ENCODE results near the gene MAPK8IP1.

Gene MAPK8IP1

DNA sequence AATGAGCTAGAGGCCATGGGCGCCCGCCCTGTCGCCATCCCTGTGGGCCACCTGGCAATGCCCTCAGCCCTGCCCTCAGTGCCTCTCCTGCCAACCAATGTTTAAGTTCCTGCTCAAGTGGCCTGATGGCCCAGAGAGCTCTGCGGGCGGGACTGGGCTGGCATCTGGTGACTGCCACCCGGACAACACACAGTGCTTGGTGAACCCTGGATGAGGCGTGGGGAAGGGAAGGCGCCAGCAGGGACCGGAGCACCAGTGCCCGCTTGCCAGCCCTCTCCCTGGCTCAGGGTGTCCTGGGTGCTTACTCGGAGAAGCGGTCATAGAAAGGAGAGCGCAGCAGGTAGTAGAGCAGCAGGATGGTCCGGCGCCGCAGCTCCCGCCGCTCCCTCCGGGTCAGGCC lies 28.1 kb downstream of the MAPK8IP1 start:
- DNase-seq = no peak

DNA sequence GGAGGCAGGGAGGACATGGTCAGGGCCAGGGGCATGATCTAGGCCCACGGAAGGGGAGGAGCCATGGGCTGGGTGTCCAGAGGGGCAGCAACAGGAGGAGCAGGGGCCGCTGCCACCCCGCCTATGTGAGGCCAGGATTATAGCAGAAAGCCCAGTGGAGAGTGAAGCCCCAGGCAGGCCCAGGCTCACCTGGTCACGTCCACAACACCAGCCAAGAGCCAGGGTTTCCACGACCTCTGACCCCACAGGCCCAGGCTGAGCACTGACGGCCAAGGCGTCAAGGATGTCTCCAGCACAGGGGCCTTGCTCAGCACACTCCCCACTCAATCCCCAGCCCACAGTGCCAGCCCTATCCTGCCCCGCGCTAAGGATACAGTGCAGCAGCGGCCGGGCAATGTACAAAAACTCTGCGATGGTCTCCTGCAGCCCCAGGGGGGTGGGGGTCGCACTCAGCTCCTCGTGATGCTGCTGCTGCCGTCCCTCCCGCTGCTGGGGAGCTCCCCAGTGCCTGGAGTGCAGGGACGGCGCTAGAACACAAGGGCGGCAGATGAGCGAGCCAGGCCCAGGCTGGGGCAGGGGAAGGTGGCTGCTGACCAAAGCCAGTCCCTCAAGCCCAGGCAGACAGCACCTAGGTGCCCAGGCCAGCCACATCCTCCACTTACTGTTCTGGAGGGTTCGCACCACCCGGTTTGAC lies 28.6 kb downstream of the MAPK8IP1 start:
- DNase-seq = no peak

DNA sequence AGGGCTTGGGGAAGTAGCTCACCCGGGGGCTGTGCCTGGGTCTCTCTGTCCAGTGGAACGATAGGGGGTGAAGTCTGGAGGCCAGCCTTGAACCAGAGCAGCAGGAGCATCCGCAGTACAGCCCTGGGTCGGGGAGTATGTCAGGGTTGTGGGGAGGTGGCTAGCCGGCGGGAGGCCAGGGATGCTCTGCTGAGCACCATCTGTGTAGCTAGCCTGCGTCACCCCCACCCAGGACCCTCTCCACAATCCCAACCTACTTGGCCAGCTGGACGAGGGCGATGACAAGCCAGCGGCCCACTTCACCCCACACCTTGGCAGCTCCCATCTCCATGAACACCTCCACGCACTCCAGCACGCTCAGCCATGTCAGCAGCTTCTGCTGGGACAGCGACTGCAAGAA lies 30.0 kb downstream of the MAPK8IP1 start:
- DNase-seq = no peak

DNA sequence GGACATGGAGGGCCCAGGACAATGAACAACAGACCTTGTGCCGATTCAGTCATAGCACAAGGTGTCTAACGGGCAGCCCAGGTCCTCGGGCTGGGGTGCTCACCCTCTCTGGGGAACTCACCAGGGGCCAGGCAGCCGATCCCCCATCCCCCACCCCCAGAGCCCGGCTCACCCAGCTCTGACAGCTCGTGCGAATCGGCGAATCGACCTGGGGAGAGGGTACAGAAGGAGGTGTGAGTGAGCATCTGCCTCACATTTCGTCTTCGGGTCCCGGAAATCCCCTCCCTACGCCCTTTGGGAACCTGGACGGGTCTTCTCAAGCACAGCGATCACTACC lies 31.8 kb downstream of the MAPK8IP1 start:
- no peak for DNase-seq

DNA sequence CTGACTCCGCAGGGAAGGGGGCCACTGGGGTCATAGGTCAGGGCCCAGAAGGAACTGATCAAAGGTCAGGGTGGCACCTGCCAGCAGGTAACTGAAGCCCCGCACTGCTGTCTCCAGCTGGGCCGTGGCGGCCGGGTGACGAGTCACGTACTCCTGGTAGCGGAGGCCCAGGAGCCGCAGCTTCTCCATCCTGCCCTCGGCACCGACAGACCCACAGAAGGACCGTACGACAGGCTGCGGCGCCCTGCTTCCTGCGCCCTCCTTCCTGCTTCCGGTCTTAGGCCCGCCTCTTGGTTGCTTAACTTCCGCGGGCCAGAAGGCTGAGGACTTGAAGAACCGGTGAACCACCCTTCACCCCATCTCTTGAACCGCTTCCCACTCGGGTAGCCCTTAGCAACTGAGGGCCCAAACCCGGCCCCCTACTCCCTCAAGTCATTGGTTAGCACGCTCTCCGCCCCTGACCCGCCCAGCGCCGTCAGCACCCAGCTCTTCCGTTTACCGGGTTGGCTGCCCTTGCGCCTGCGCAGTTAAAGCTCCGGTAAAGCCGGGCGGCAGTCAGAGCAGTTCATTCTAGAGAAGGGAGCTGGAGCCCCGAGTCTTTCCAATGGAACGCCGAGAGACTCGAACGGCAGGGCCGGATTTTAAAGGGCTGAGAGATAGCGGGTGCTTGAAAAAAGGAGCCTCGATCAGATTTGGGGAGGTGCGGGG lies 32.3 kb downstream of the MAPK8IP1 start, which contains the start of gene PEX16:
TSS of gene PEX16 (minus strand) at position 255 of the 708 bp plus-strand sequence. CDS start at position 189, 66 bp downstream.
- DNase-seq = peak; percentile 100

DNA sequence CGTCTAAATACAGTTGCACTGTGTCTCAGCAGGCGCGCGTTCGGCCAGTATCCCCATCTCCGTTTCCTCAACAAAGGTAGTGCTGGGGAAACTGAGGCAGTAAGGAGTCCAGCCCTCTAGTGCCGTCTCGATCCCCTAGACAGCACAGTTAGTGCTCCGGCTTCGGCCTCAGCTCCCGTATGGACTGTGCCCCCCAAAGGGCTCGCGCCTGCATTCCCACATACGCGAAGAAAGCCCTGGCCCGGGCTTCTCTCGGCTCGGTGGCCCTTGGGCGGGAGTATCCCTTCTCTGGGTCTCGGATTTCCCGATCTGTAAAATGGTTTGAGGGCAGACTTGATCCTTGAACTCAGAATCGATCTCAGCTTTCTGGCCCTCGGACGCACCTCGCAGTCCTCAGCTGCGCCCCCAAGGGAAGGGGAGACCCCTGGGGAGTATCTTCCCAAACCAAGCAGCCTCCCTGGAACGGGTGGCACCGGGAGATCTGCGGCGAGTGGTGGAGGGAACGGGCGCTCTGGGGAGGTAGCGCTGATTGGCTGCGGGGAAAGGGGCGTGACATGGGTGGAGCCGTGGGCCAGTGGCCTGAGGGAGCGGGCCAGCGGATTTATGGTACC lies 33.0 kb downstream of the MAPK8IP1 start:
- peak; percentile 68 for DNase-seq

DNA sequence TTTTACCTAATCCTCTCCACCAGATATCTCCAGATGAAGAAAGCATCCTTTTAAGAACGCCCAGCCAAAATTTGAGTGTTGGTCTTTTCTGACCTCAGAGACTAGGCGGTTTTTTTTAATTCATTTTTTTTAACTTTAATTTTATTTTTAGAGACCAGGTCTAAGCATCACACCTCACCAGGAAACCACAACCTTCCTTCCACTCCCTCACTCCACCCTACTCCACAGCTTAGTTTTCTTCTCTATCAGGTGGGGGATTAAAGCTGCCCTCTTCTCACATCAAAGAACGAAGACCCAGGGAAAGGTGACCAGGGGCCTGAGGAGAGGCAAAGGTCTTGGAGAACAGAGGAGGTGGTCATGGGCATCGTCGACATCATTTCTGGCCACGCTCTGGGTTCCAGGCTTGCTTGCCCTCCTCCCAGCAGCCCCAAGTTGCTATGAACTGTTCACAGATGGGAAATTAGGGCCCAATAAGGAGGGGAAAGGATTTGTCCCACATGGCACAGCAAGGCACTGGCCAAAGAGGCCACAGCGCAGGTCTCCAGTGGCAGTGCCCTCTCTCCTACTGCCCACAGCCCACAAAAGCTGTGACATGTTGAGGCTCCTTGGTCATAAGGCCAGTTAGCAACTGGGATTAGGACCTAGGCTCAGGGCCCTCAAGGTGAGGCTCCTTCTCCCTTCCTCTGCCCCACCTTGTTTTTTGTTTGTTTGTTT lies 33.7 kb downstream of the MAPK8IP1 start:
- DNase-seq = no peak

DNA sequence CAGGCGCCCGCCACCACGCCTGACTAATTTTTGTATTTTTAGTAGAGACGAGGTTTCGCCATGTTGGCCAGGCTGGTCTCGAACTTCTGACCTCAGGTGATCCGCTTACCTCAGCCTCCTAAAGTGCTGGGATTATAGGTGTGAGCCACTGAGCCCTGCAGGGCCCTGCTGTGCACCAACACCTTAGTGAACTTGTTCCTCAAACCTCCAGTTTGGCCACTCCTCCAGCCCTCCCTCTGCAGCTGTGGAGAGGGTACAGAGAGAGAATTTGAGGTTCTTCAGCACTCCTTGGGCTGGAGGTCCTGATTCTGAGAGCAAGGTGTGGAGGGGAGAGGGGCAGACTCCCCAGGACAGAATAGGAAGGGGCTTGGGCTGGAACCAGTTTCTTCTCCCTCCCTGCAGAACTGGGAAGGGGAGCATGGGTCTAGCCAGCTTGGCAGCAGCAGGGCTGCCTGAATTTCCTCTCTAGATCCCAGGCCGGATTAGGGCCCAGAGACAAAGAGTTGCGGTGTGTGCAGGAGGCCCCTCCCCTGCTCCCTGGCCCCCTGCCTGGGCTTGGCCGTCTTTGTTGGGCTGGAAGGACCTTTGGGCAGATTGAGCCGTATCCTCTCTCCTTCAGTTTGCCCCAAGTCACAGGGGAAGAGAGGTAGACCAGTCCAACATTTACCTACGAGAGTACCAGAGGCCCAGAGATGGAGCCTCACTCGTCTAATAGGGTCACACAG lies 34.5 kb downstream of the MAPK8IP1 start:
- no peak for DNase-seq

DNA sequence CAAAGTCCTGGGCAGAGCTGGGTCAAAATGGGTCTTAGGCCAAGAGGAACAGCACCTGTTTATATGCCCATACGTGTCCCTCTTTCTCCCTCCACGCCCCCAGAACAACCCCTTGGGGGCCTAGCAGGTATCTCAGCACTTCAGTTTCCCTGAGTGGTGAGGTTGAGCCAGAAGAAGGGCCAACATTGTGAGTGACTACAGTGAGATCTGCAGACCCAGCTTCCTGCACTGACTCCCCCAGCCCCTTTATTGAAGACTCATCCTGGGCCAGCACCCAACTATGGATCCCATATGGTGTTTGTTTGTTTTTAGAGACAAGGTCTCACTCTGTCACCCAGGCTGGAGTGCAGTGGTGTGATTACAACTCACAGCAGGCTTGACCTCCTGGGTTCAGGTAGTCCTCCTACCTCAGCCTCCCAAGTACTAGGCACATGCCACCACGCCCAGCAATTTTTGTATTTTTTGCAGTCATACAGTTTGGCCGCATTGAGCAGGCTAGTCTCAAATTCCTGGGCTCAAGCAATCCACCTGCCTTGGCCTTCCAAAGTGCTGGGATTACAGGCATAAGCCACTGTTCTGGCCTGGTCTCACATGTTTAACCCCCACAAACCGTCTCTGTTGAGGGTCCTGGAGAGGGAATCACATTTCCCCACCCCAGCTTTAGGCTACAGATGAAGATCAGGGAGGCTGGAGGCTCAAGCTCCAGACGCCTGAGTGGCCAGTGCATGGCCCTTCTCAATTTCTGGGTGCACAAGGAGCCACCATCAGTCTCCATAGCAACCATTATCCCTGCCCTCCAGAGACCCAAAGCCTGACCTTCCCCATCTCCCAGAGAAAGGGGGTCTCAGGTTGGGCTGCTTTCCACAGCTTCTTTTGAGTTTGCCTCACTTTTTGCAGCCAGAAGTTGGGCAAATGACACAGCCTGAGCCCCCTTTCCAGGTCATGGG lies 35.4 kb downstream of the MAPK8IP1 start:
- no peak for DNase-seq

DNA sequence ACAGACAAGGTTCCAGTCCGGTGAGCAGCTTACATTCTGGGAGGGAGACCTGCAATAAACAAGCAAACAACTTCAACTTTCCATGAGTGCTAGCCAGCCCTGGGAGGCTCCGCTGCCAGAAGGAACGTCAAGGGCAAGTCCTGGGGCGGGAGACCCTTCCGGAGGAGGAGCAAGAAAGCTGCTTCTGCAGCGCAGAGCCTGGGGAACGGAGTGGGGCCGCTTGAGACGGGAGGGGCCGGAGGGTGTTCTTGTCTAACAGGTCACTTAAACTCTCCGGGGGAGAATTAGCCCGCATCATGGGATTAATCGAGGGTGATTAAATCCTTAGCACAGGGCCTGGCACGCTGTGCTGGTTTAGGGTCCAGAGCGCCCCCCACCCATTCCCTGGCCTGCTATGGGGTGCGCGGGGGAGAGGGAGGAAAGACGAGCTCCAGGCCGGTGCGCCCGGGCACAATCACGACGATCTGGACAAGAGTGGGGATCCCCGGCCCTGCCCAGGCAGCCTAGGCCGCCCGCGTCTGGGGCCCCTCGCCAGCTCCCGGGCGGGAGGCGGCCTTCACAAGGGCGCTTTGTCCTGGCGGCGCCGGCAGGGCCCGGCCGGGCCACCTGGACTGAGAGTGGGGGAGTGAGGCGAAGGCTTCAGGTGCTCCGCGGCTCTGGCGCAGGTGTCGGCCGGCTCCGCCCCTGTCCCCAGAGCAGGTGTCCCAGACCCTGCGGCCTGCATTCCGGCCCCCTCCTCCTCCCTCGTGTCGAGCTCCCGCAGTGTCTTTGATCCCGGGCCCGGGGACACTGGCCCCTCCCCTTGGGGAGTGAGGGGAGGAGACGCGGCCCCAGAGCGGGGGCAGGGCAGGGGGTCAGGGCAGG lies 36.3 kb downstream of the MAPK8IP1 start:
- no peak for DNase-seq

DNA sequence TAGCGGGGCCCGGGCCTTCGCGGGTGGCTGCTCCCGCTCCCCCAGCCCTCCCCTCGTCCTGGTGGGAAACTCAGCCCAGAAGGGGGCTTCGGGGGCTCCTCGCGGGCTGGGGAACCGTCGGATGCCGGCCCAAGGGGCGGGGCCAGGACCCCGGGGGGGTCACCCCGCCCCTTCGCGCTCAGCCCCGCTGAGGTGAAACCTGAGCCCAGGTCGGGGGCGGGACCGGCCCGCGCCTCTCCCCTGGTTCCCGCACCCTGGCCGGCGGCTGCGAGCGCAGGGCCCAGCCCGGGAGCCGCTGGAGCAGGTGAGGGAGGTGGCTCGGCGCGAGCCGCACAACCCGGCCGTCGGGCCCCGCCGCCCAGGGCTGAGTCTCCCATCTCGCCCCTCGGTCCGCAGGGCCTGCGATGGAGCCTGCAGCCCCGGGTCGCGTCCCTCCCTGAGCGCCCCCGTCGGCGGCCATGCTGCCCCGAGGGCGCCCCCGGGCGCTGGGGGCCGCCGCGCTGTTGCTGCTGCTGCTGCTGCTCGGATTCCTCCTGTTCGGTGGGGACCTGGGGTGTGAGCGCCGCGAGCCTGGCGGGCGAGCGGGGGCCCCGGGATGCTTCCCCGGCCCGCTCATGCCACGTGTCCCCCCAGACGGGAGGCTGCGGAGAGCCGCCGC lies 37.1 kb downstream of the MAPK8IP1 start, which contains the start of gene LARGE2:
TSS of gene LARGE2 (plus strand) at position 232 of the 658 bp plus-strand sequence. CDS start at position 459, 227 bp downstream.
- DNase-seq = no peak

DNA sequence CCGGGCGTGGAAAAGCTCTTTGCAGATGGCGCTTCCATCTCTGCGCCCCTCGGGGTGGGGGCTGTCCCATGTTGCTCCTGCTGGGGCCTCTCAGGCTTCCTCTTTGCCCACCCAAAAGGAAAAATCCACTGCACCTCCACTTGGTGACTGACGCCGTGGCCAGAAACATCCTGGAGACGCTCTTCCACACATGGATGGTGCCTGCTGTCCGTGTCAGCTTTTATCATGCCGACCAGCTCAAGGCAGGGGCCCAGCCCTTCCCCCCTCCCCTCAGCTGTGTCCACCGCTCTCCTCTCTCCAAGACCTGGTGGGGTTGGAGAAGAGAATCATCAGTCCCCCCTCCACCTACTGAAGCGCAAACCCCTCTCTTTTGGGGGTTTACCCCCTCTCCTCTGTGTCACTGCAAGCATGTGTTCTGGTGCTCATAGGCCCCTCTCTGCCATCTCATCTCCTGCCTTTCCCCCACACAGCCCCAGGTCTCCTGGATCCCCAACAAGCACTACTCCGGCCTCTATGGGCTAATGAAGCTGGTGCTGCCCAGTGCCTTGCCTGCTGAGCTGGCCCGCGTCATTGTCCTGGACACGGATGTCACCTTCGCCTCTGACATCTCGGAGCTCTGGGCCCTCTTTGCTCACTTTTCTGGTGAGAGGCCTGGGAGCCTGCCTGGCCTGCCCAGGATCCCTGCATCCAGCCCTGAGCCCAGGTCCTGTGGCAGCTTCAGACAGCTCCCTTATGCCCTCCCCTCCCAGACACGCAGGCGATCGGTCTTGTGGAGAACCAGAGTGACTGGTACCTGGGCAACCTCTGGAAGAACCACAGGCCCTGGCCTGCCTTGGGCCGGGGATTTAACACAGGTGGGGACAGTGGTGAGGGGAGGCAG lies 38.8 kb downstream of the MAPK8IP1 start:
- DNase-seq = no peak

DNA sequence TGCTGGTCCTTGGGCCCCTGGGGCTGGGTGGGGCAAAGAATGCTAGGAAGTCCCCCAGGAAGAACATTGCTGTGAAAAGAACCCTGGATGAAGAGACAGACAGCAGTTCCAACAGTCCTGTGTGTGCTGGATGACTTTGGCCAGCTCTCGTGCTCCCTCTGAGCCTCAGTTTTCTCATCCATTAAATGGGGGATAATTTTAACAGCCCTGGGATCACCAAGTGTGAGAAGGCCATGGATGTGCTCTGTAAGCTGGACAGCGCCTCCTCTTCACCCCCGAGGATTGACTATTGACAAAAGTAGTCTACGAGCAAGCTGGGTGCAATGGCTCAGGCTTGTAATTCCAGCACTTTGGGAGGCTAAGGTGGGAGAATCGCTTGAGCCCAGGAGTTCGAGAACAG lies 39.5 kb downstream of the MAPK8IP1 start:
- no peak for DNase-seq

DNA sequence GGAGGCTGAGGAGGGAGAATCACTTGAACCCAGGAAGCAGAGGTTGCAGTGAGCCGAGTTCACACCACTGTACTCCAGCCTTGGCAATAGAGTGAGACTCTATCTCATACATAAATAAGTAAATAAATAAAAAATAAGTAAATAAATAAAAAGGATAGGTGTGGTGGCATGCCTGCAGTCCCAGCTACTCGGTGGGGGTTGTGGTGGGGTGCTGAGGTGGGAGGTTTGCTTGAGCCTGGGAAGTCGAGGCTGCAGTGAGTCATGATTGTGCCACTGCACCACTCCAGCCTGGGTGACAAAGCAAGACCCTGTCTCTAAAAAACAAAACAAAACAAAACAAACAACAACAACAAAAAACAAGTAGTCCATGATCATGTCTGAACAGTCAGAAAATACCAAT lies 40.1 kb downstream of the MAPK8IP1 start:
- DNase-seq = no peak

DNA sequence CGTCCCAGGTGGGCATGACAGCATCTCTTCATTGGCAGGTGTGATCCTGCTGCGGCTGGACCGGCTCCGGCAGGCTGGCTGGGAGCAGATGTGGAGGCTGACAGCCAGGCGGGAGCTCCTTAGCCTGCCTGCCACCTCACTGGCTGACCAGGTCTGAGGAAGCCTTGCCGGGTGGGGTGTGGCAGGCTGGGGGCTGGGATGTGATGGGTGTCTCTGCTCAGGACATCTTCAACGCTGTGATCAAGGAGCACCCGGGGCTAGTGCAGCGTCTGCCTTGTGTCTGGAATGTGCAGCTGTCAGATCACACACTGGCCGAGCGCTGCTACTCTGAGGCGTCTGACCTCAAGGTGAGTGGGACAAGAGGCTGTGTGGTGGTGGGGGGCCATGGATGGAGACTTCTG lies 40.5 kb downstream of the MAPK8IP1 start:
- no peak for DNase-seq

DNA sequence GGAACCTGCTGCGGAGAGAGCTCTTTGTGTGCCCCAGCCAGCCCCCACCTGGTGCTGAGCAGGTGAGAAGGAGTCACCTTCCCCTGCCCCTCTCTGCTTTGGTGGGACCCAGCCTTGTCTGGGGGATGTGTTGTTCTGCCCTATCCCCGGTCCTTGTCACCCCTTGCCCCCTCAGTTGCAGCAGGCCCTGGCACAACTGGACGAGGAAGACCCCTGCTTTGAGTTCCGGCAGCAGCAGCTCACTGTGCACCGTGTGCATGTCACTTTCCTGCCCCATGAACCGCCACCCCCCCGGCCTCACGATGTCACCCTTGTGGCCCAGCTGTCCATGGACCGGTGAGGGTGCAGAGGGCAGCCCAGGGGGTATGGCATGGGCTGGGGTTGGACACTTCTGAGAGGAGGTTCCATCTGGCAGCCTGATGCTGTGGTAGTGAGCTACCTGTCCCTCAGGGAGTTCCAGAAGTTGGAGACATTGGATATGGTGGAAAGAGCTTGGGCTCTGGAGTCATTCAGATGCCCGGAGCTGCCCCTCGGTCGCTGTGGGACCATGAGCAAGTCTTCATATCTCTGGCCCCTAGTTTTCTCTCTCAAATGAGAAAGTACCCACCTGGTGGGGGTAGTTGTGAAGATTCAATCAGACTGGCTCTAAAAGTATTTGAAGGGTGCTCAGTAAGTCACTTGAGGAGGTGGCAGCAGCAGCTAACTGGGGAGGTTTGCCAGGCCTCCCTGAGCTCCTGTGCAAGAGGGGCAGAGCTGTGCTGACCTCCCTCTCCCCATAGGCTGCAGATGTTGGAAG lies 41.3 kb downstream of the MAPK8IP1 start:
- DNase-seq = no peak

DNA sequence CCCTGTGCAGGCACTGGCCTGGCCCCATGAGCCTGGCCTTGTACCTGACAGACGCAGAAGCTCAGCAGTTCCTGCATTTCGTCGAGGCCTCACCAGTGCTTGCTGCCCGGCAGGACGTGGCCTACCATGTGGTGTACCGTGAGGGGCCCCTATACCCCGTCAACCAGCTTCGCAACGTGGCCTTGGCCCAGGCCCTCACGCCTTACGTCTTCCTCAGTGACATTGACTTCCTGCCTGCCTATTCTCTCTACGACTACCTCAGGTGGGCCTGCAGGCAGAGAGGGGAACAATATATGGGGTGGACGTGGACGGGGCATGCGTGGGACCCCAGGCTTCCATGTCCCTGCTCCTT lies 41.9 kb downstream of the MAPK8IP1 start:
- peak; percentile 11 for DNase-seq
